HG02981 (cell line): Measurements from ENCODE around the gene PVALEF.

Experiments used
- ATAC-seq: cut with Tn5 transposase; IDR thresholded peaks from one replicate; pipeline ENCODE4 v1.9.1; 2021; ENCODE audit warnings: mild to moderate bottlenecking, moderate library complexity; ENCODE audit not compliant: unreplicated experiment

Gene PVALEF

DNA sequence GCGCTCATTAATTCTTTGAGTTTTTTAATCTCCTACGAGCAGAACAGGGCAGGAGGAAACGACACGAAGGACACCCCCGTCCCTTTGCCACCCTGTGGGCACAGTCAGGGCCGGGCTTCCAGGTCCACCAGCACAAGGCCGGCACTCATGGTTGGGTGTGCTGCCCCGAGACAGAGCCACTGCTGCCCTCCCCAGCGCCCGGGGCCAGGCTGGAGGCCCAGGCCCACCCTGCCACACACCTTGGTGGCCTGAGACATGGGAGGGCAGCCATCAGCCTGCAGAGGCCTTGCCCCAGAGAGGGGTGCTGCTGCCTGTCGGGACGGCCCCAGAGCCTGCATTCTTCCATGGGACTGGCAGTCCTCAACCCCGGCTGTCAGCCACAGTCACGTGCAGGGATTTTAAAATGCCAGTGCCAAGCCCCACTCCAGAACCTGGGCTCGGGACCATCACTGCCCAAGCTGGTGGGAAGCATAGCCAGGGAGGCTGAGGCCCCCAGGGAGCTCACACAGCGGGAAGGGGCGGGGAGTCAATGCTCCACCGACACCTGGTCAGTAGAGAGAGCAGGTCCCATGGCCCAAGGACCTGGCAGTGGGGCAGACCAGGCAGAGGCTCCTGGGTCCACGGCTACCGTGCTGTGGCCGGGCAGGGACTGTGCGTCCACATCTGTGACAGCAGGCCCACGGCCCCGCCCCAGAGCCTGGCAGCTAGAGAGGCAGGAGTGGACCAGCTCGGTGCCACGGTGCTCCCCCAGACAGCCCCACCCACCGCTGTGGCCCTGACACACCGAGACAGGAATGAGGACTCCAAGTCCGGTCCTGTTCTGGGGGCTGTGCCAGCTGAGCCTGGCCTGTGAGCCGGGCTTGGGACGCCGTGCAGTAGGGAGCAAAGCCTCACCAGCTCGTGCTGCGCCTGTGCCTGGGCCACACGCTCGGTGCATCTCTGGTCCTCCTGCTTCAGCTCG lies 29.9 kb downstream of the PVALEF start:
- no peak for ATAC-seq

GRCh38 chr17:81195941-81196495 lies 30.7 kb downstream of the PVALEF start:
- no peak for ATAC-seq

- ATAC-seq = no peak
These were observed 31.4 kb downstream of the PVALEF start for GRCh38 chr17:81196505-81197408.

GRCh38 chr17:81197409-81197795 lies 32.1 kb downstream of the PVALEF start:
- ATAC-seq = no peak

DNA sequence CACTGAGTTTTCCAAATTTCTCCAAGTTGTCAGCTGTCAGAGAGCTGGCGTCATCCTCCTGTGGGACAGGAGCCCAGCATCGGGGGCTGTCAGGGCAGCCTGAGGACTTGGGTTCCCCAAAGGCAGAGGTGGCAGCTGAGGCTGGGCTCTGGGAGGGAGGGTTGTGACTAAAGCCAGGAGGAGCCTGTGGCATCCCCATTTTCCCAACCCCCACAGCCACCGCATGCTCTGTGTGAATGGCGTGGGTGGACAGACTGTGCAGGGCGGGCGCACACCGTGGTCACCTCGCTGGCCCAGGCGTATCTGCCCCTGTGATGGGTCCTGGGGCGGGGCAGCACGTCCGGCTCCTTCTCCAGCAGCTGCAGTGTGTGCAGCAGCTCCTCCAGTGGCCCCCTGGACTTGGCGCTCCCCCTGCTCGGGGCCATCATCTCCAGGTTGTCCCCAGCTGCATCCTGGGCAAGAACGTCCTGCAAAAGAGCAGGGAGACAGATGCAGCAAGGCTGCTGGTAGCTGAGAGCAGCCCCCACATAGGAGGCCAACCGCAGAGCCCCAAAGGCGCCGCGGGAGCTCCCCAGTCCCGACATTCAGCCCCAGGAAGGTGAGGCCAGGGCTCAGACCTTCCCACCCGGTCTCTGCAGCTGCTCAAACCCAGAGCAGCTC lies 32.7 kb downstream of the PVALEF start:
- no peak for ATAC-seq

- no peak for ATAC-seq
These were observed 33.6 kb downstream of the PVALEF start for GRCh38 chr17:81198826-81199481.

GRCh38 chr17:81199482-81199830 lies 34.1 kb downstream of the PVALEF start:
- ATAC-seq = no peak

DNA sequence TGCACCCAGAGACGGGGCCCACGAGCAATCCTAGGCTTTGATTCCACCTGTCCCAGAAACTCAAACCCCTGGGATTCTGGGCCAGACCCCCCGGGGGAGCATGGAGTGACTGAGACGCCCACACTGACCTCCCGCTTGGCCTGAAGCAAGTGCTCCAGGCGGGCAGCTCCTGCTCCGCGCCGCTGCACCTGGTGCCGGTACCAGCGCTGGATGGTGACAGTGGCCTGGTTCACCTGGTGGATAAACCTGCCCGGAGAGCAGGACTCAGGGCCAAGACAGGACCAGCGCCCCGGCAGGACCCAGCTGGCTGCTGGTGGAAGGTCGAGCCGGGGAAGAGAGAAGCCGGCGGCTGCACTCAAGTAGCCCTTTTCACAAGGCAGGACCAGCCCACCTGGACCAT lies 34.9 kb downstream of the PVALEF start:
- no peak for ATAC-seq

DNA sequence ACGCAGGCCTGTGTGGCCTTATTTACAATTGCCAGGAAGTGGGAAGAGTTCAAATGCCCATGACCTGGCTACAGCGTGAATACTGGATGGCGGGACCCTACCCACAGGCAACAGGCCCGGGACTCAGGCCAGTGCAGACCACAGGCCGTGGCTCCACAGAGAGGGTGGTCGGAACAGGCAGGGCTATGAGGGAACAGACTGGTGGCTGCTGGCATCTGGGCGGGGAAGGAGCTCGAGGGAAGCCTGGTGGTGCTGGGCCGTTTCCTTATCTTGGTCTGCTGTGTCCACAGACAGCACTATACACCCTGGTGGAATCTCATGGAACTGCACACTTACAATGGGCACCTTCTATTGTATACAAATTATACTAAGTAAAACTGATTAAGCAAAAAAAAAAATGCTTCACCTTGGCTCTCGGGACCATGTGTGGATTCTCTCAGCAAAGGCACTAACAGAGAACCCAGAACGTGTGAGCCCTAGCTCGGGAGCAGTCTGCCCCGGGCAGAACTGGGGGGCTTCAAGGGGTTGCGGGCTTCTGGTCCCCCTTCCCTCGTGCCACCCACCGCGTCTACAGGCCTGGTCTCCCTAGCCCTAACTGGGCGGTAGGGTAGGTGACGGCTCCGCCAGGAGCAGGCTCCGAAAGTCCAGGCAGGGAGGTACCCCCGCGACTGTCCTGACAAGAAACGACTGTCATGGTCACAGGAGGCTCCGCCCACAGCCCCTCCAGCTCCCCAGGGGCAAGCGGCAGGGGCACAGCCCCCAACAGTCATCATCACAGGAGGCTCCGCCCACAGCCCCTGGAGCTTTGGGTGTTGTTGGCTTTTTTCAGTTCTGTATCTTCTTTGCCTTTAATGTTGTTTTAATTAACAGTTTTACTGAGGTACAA lies 35.6 kb downstream of the PVALEF start:
- ATAC-seq = no peak

- ATAC-seq = no peak
These were observed 37.0 kb downstream of the PVALEF start for GRCh38 chr17:81202318-81202717.

GRCh38 chr17:81203136-81203535 lies 37.8 kb downstream of the PVALEF start:
- no peak for ATAC-seq

DNA sequence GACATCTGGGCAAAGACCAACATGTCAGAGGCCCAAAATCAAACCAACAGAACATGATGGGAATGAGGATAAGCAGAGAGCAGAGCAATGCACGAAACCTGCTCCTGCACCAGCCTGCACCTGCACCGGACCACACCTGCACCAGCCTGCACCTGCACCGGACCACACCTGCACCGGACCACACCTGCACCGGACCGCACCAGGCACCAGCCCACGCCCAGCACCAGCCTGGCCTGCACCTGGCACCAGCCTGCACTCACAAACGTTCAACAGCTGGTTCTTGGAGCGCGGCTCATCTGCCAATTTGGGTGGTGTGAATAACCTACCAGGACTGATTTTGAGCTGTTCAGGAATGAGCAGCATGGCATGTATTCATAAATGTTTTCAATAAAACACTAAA lies 39.3 kb downstream of the PVALEF start:
- ATAC-seq = no peak

DNA sequence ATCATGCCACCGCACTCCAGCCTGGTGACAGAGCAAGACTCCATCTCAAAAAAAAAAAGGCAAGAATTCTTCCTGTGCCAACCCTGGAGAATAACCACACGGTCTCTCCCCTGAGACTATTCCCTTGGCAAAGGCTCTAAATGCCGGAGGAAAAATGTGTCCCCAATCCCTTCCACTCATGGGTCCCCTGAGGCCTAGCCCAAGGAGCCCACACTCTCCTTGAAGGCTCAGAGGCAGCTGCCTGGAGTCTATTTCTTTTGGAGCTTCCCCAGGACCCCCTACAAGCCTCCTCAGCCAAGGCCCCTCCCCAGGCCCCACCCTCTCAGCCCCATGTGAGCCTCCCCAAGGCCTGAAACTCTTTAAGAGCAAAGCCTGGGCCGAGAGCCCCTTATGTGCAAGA lies 40.9 kb downstream of the PVALEF start:
- no peak for ATAC-seq

- ATAC-seq = no peak
These were observed 41.4 kb downstream of the PVALEF start for GRCh38 chr17:81206657-81207056.

DNA sequence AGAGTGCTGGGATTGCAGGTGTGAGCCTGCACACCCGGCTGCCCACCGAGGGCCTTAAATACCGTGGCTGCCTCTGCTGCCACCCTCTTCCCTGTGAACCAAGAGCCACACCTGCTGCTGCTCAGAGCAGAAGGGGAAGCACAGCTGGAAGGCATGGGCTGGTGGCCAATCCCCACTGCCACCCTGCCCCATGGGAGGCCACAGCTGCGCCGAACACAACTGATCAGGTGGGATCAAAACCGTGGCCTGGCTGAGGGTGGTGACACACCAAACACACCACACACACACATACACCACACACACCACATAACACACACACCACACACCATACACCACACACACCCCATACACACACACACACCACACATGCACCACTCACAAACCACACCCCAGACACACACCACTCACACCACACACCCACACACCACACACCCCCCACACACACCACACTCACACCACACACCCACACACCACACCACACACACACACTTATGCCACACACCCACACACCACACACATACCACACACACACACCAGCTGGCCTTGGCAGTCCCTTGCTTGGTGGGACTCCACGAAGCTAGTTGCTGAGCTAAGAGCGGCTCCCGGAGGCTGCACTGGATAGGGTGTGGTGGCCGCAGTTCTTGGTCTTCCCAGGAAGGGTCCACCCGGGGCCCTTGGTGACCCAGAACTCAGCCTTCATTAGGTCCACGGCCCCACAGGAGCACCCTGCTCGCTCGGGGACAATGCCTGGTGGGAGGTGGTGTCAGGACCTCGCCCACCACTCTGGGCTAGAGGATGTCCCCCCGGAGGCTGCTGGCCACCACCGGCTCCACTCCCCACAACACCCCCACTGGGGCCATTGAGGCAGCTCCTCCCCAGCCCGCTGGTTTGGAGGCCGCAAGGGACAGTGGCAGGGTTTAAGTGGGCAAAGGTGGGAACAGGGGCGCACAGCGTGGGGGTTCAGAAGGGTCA lies 42.6 kb downstream of the PVALEF start:
- no peak for ATAC-seq

- ATAC-seq = no peak
These were observed 43.3 kb downstream of the PVALEF start for GRCh38 chr17:81208651-81209050.

DNA sequence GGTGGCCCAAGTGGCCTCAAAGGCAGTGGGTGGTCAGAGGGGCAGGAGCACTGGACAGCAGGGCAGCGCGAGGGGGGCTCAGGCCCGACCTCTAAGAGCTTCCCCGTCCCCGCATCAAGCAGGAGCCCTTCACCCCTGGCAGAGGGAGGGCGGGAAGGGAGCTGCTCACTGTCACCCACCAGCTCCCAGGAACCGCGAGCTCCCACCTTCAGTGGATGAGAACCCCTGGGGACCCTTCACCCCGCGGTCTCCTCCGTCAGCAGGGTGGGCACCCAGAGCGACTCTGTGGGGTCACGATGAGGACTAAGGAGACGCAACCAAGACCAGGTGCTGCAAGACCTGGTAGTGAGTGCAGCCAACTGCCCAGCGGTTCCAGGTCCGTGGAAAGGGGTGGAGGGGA lies 43.8 kb downstream of the PVALEF start:
- ATAC-seq = no peak

DNA sequence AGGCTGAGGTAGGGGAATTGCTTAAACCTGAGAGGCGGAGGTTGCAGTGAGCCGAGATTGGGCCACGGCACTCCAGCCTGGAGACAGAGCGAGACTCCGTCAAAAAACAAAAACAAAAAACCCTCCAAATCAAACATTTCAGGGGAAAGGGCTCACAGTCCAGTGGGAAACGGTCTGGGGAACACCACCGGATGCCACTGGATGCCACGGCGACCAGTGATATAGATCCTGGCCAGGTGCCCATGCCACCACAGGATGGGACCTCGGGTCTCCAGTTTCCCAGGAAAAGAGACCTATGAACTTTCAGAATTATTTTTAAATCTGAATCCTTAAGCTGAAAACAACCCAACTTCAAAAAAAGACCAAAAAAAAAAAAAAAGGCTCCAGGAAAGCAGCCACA lies 45.2 kb downstream of the PVALEF start:
- ATAC-seq = no peak
